ENCODE data around the gene KCNMB2.

GRCh38 chr3:178773358-178773757 lies 237.1 kb downstream of the KCNMB2 start:
- TF ChIP-seq CTCF (IDR thresholded peaks at IDR 0.05; ENCODE audit: low read depth, low read length): no peak
- TF ChIP-seq EZH2phosphoT487 (IDR thresholded peaks at IDR 0.05; ENCODE audit: low read depth): no peak

All from OCI-LY3 (cell line).